ENCODE data around the gene CACNB4.

GRCh38 chr2:151842830-151843690 is 255.8 kb downstream of the CACNB4 start:
- TF ChIP-seq CTCF (IDR thresholded peaks at IDR 0.05): no peak
- no peak for TF ChIP-seq POLR2AphosphoS5 (IDR thresholded peaks at IDR 0.05)
- no peak for TF ChIP-seq EP300 (IDR thresholded peaks at IDR 0.05)

All from sigmoid colon (tissue), 4 donors.